ENCODE measurements around the gene ZFP69B.

The ZFP69B gene

GRCh38 chr1:40469327-40469726 lies 19.1 kb downstream of the ZFP69B start:
- TF ChIP-seq MAX (IDR thresholded peaks at IDR 0.05; ENCODE audit: low read depth, low read length) (no peak), MYC (IDR thresholded peaks at IDR 0.05; ENCODE audit: low read depth, low read length) (no peak), CTCF (IDR thresholded peaks at IDR 0.05; ENCODE audit: low read depth, low read length) (no peak), POLR2A (IDR thresholded peaks at IDR 0.05; ENCODE audit: extremely low read depth, insufficient read length) (no peak)
- no peak for DNase-seq (ENCODE audit: low read depth)
- H3K4me3 ChIP-seq (ENCODE audit: low read depth, low read length), result no peak overlapping the region

GRCh38 chr1:40475268-40475667 lies 25.0 kb downstream of the ZFP69B start:
- DNase-seq (ENCODE audit: low read depth), result no peak
- no peak overlapping the region for H3K4me3 ChIP-seq (ENCODE audit: low read depth, low read length)
- TF ChIP-seq CTCF (IDR thresholded peaks at IDR 0.05; ENCODE audit: low read depth, low read length) (no peak), MAX (IDR thresholded peaks at IDR 0.05; ENCODE audit: low read depth, low read length) (no peak), POLR2A (IDR thresholded peaks at IDR 0.05; ENCODE audit: extremely low read depth, insufficient read length) (no peak), MYC (IDR thresholded peaks at IDR 0.05; ENCODE audit: low read depth, low read length) (no peak)

- DNase-seq (ENCODE audit: low read depth), result peak; percentile 89
Measured at GRCh38 chr1:40476924-40477677, 26.8 kb downstream of the ZFP69B start, which contains the start of gene ZFP69. Gene ZFP69, plus strand, starts transcription at chr1:40477290. Its CDS starts 2,072 bp downstream, at chr1:40479362.

DNA sequence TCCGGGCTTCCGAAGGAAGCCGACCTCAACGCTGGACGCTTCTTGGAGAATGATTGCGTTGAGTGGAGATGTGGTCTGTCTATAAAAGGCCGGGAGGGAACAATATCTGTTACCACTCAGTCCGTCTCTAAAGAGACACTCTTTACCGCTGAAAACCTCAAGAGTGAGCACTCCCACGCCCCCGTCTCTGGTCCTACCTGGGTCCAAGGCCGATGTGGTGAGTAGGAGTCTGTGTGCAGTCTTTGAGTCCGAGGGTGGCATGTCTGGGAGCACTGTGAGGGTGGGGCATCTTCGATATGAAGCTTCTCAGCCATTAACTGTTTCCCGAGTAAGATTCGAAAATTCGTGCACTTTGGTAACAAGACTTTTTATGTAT lies 27.4 kb downstream of the ZFP69B start:
- peak; percentile 67 for DNase-seq (ENCODE audit: low read depth)
- TF ChIP-seq POLR2A (IDR thresholded peaks at IDR 0.05; ENCODE audit: extremely low read depth, insufficient read length) (no peak), MYC (IDR thresholded peaks at IDR 0.05; ENCODE audit: low read depth, low read length) (peak; percentile 25; the same call in 1 of the 2 replicates), CTCF (IDR thresholded peaks at IDR 0.05; ENCODE audit: low read depth, low read length) (no peak), MAX (IDR thresholded peaks at IDR 0.05; ENCODE audit: low read depth, low read length) (peak; percentile 41; the same call in 1 of the 2 replicates)
- peak overlapping the region; percentile 75 for H3K4me3 ChIP-seq (ENCODE audit: low read depth, low read length)

More at GRCh38 chr1:40476924-40477677, 26.8 kb downstream of the ZFP69B start, which contains the start of gene ZFP69:
- H3K4me3 ChIP-seq (ENCODE audit: low read depth, low read length), result peak within 1 kb of the TSS; percentile 80
- TF ChIP-seq MYC (IDR thresholded peaks at IDR 0.05; ENCODE audit: low read depth, low read length), result peak; percentile 72
- peak; percentile 78 for TF ChIP-seq POLR2A (IDR thresholded peaks at IDR 0.05; ENCODE audit: extremely low read depth, insufficient read length)
- TF ChIP-seq CTCF (IDR thresholded peaks at IDR 0.05; ENCODE audit: low read depth, low read length), result no peak
- peak; percentile 59; the same call in 1 of the 2 replicates for TF ChIP-seq MAX (IDR thresholded peaks at IDR 0.05; ENCODE audit: low read depth, low read length)

DNA sequence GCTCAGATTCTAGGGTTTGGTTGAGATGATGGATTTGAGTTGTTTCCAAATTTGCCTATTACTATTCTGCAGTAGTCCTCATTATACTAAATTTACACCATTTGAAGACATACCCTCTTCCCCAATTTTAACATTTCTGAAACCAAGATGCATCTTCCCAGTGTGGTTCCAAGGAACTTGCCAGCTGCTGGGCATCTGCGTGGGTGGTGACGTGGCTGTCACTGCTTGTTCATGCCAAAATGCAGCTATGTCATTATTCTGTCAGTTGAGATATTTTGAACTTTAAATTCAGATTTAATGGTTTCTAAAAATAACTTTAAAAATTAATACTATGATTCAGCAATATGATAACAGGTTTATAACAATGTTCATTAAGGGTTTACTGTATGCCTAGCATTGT lies 28.0 kb downstream of the ZFP69B start:
- DNase-seq (ENCODE audit: low read depth), result no peak
- peak overlapping the region; percentile 75 for H3K4me3 ChIP-seq (ENCODE audit: low read depth, low read length)
- TF ChIP-seq MYC (IDR thresholded peaks at IDR 0.05; ENCODE audit: low read depth, low read length) (no peak), MAX (IDR thresholded peaks at IDR 0.05; ENCODE audit: low read depth, low read length) (no peak), POLR2A (IDR thresholded peaks at IDR 0.05; ENCODE audit: extremely low read depth, insufficient read length) (no peak)

GRCh38 chr1:40479156-40479555 lies 28.9 kb downstream of the ZFP69B start:
- no peak for DNase-seq (ENCODE audit: low read depth)
- H3K4me3 ChIP-seq (ENCODE audit: low read depth, low read length), result no peak overlapping the region
- TF ChIP-seq POLR2A (IDR thresholded peaks at IDR 0.05; ENCODE audit: extremely low read depth, insufficient read length), result no peak
- no peak for TF ChIP-seq MYC (IDR thresholded peaks at IDR 0.05; ENCODE audit: low read depth, low read length)
- no peak for TF ChIP-seq MAX (IDR thresholded peaks at IDR 0.05; ENCODE audit: low read depth, low read length)
- TF ChIP-seq CTCF (IDR thresholded peaks at IDR 0.05; ENCODE audit: low read depth, low read length), result no peak

All from NB4 (cell line).